Thymus (tissue), 11 donors: ENCODE results near the gene ARCN1. TPM values are rescaled to one million over a fixed set of nuclear protein-coding genes. Genes with fewer than 3 reads are reported as not detected.
A peak's percentile ranks its signal among the peaks of the same experiment; 100 is the strongest.

Experiments used
- DNase-seq, 9 donors: peaks; one replicate each; pipeline ENCODE4 v3.0.0-alpha.2; 2013; ENCODE audit warnings: low spot score in 9 of 9, low read depth in 6 of 9, missing footprints in 1 of 9
- H3K27ac ChIP-seq, 2 donors: one replicate each; pipeline ENCODE4 v1.5.1; 2013; ENCODE audit warnings: control low read depth in 1 of 2, low read depth in 1 of 2, low read length in 1 of 2, mild to moderate bottlenecking in 1 of 2, moderate library complexity in 1 of 2
- H3K27me3 ChIP-seq, 2 donors: one replicate each; pipeline ENCODE4 v1.5.1; 2013; ENCODE audit warnings: low read length in 1 of 2; ENCODE audit not compliant: control insufficient read depth in 2 of 2, insufficient read depth in 1 of 2
- H3K36me3 ChIP-seq, 2 donors: one replicate each; pipeline ENCODE4 v1.5.1; 2013; ENCODE audit warnings: low read length in 1 of 2, mild to moderate bottlenecking in 1 of 2, moderate library complexity in 1 of 2; ENCODE audit not compliant: control insufficient read depth in 2 of 2, insufficient read depth in 2 of 2
- H3K4me1 ChIP-seq, 2 donors: one replicate each; pipeline ENCODE4 v1.5.1; 2013; ENCODE audit warnings: low read length in 2 of 2; ENCODE audit not compliant: control insufficient read depth in 2 of 2, insufficient read depth in 2 of 2
- H3K4me3 ChIP-seq, 2 donors: one replicate each; pipeline ENCODE4 v1.5.1; 2013; ENCODE audit warnings: low read length in 2 of 2, control low read depth in 1 of 2, mild to moderate bottlenecking in 1 of 2
- H3K9me3 ChIP-seq, 2 donors: one replicate each; pipeline ENCODE4 v1.5.1; 2013; ENCODE audit warnings: low read length in 1 of 2, mild to moderate bottlenecking in 1 of 2; ENCODE audit not compliant: control insufficient read depth in 2 of 2, insufficient read depth in 1 of 2
- WGBS: extraction: QIAGEN DNeasy Blood & Tissue Kit; methylation state at CpG from one replicate; pipeline ENCODE4 v1.1.7; 2013; 5-methylcytosine and 5-hydroxymethylcytosine counted together
- polyA plus RNA-seq: library from polyadenylated mRNA; stranded (reverse); fragments of 200-250 nt; gene quantifications from one replicate; pipeline ENCODE4 v1.2.3, GENCODE V29; 2013
- total RNA-seq: library from RNA; stranded (reverse); fragments of 120-200 nt; gene quantifications from one replicate; pipeline ENCODE4 v1.2.4, GENCODE V29; 2013
- donor health status: healthy.

The ARCN1 gene
- total and polyA plus RNA-seq, 2 donors = 61.4 to 75.9 TPM

DNA sequence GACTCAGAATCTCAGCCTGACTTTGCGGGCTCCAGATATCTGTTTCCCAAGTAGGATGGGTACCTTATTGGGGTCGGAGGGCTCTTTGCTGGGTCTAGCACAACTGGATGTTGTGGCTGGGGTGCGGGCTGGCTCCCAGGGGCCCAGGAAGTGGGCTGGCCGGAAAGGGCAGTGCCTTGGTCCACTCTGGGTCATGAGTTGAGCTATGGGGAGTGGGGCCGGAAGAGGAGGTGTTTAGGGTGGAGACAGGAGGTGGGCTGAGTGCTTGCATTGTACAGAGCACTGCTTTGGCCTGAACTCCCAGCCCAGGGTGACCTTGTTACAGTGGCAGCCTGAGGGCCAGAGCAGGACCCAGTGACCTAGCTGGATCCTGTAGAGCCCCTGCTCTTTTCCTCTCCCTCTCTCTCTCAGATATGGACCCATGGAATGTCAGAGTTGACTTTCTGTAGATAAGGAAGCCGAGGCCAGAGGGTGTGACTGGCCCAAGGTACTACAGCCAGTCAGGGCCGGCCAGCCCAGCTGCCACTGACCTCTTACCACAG, 48.4 kb downstream of the ARCN1 start:
- Histone ChIP-seq H3K36me3 (no peaks in the 10 kb centered on the region), H3K4me1 (peaks cover 25 to 35% of the 10 kb centered on the region in 2 donors), H3K27ac (no peak overlapping the region), H3K4me3 (peak overlapping the region; percentile 20 to 44), H3K9me3 (no peaks in the 10 kb centered on the region), H3K27me3 (peaks cover 0 to 14% of the 10 kb centered on the region in 2 donors)
- WGBS = 81% methylated on average over 7 of the region's 7 CpGs
- DNase-seq = no peak

DNA sequence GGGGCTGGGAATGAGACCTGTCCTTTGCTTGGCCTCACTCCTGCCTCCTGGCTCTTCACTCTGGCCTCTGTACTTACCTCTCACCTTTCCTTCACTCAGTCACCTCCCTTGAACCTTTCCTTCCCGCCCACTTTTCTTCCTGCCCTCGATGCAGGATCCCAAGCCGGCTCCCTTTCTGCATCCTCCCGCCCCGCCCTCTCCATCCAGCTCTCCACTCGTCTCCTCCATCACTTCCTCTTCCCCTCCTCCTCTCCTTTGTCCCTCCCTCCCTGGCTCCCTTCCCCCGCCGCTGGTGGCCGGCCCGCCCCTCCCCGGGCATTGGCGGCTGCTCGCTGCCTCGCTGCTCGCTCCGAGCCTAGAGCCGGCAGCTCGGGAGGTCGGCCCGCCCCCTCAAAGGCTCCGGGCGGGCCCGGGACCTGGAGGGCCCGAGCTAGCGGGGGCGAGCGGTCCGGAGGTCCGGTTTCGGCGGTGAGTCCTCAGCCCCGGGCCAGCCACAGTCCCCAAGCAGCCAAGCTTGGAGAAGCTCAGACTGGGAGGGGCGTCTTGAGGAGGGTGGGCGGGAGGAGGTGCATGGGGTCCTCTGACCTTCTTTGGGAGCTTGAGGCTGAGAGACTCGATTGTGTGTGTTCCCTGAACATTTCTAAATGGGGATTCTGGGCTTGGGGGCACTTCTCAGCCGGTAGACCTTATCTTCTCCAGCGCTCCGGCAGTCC, 49.0 kb downstream of the ARCN1 start:
- Histone ChIP-seq H3K27ac (peak overlapping the region in 1 of 2 donors; percentile 3), H3K27me3 (peaks cover 0 to 14% of the 10 kb centered on the region in 2 donors), H3K36me3 (no peaks in the 10 kb centered on the region), H3K4me1 (peaks cover 25 to 39% of the 10 kb centered on the region in 2 donors), H3K4me3 (peak overlapping the region; percentile 20 to 44), H3K9me3 (no peaks in the 10 kb centered on the region)
- peak in 1 of 9 donors; percentile 54 for DNase-seq
- WGBS = 8% methylated on average over 38 of the region's 38 CpGs

DNA sequence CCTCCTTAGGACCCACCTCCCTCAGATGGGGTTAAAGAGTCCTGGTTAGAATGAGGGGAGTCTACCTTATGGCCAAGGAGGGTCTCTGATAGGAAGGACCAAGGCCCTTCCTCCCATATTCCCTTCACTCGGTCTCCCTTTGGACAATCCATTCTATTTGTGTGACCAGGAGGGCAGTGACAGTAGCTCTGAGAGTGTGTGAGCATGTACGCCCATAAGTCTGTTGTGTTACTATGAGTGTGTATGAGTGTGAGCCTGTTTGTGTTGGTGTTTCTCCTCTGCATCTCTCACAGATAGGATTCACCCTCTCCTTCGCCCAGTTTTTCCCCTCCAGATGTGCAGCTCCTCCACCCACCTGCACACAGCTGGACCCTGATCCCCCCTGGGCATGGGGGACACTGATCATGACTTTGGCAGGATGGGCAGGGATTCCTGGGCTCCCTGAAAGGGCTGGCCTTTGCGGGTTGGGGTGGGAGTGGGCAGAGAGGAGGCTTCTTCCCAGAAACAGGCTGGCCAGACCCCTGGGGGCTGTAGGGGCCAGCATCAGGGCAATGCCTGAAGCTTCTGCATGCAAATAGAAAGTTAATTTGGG, 49.7 kb downstream of the ARCN1 start:
- Histone ChIP-seq H3K4me1 (peaks cover 25 to 39% of the 10 kb centered on the region in 2 donors), H3K27me3 (peaks cover 0 to 14% of the 10 kb centered on the region in 2 donors), H3K9me3 (no peaks in the 10 kb centered on the region), H3K4me3 (peak overlapping the region in 1 of 2 donors; percentile 20), H3K27ac (peak overlapping the region in 1 of 2 donors; percentile 65), H3K36me3 (no peaks in the 10 kb centered on the region)
- WGBS = 90% methylated on average over 4 of the region's 4 CpGs
- DNase-seq = no peak

DNA sequence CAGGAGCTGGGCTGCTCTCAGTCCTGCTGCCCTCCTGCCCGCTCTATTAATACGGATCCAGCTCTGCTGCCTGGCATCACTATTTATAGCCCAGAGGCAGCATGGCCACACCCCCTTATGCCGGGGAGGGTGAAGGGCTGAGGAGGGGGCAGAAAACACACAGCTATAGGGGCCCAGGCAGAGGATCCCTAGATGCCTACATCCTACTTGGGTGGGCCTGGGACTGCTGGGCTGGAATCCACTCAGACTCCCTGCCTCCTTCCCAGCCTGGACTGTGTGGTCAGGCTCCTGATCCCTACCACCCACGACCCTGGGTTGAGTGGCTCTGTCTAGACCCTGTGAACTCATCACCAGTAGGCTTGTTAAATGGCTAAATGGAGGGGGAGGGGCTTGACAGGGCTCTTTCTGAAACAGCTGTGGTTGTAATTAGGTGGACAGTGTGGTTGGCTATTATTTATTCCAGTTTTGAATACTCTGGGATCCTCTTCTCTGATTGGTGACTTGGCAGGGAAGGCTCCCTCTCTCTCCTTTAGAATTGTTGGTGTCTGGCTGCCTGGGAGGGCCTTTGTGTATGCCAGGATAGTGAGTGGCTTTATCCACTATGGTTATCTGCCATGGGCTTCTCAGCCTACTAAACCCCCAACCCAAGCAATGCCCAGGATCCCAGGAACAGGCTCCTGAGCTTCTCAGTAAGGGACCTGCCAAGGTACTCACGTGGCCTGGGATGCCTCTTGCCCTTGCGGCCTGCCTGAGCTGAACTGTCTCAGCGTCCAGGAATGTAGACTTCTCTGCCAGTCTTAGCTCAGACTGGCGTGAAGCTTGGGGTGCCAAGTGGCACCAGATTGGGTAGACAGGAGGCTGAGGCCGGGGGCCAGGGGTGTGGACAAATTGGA, 50.4 kb downstream of the ARCN1 start:
- Histone ChIP-seq H3K4me1 (peaks cover 25 to 39% of the 10 kb centered on the region in 2 donors), H3K4me3 (no peak overlapping the region), H3K27me3 (peaks cover 0 to 14% of the 10 kb centered on the region in 2 donors), H3K27ac (peak overlapping the region; percentile 2 to 65), H3K9me3 (no peaks in the 10 kb centered on the region), H3K36me3 (no peaks in the 10 kb centered on the region)
- no peak for DNase-seq
- WGBS = 65% methylated on average over 9 of the region's 9 CpGs

DNA sequence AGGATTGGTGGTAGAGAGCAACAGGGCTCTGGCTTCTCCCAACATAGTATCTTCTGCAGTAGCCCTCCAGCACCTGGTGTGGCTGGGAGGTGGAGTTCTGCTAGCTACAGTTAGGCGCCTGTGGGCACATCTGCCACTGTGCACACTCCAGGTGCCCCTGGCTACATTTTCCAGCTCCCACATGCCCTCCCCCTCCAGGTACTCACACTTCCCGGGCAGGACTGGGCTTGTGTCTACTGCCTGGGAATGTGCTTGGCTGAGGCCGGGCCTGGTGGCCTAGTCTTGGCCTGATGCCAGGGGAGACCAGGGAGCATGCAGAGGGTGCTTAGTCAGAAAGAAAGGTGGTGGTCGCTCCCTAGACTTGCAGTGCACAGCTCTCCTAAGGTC, 51.1 kb downstream of the ARCN1 start:
- 45% methylated on average over 4 of the region's 4 CpGs for WGBS
- peak in 1 of 9 donors; percentile 57 for DNase-seq
- Histone ChIP-seq H3K27me3 (peaks cover 0 to 14% of the 10 kb centered on the region in 2 donors), H3K4me3 (no peak overlapping the region), H3K27ac (peak overlapping the region in 1 of 2 donors; percentile 65), H3K9me3 (no peaks in the 10 kb centered on the region), H3K36me3 (no peaks in the 10 kb centered on the region), H3K4me1 (peaks cover 25 to 39% of the 10 kb centered on the region in 2 donors)

DNA sequence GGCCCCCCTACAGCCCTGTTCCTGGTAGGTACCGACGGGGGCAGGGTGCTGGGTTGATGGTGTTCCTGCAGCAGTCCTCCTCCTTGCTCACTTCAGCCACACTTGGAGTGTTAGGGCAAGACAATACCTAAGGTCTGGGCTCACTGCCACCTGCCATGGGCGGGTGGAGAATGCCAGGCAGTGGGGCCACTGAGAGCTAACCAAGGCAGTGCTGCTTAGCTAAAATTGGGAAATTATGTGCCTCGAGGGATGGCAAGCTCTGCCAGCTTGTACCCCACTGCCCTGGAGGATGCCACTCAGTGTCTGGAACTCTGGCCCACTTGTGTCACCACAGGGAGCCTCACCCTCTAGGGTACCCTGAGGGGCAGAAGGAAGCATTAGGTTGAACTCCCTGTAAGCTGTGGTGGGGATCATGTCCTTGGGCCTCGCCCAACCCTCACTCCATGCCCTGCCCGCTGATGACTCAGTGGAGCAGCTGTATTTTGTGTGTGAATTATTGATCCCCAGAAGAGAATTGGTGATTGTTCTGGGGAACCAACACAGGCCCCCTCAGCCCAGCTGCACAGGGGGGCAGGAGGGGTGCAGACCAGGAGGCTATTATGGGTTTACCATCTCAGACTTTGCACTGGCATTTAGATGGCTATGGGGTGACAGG, 53.0 kb downstream of the ARCN1 start:
- Histone ChIP-seq H3K27me3 (peaks cover 0 to 14% of the 10 kb centered on the region in 2 donors), H3K27ac (no peak overlapping the region), H3K4me1 (peaks cover 25 to 39% of the 10 kb centered on the region in 2 donors), H3K9me3 (no peaks in the 10 kb centered on the region), H3K36me3 (no peaks in the 10 kb centered on the region), H3K4me3 (no peak overlapping the region)
- WGBS = 97% methylated on average over 6 of the region's 6 CpGs
- no peak for DNase-seq

DNA sequence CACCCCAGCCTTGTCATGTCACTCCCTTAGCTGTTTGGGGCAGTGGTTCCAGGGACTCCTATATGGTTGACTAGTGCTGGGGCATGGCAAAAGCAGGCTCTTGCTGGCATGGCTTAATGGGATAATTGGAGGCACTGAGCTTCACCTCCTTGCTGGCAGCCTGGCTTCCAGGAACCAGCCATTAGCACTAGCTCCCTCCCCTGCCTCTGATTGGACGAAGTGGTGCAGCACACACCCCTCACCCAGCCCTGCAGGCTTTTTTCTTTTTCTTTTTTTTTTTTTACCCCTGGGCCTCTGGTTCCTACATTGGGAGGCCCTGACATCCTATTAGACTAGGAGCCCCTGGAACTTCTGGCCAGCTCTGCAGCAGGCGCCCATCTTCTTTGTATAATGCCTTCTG, 53.8 kb downstream of the ARCN1 start:
- Histone ChIP-seq H3K27me3 (peaks cover 0 to 8% of the 10 kb centered on the region in 2 donors), H3K36me3 (no peaks in the 10 kb centered on the region), H3K27ac (no peak overlapping the region), H3K9me3 (no peaks in the 10 kb centered on the region), H3K4me3 (no peak overlapping the region), H3K4me1 (peaks cover 20 to 32% of the 10 kb centered on the region in 2 donors)
- WGBS = 95% methylated on average over 2 of the region's 2 CpGs
- DNase-seq = peak in 1 of 9 donors; percentile 43

DNA sequence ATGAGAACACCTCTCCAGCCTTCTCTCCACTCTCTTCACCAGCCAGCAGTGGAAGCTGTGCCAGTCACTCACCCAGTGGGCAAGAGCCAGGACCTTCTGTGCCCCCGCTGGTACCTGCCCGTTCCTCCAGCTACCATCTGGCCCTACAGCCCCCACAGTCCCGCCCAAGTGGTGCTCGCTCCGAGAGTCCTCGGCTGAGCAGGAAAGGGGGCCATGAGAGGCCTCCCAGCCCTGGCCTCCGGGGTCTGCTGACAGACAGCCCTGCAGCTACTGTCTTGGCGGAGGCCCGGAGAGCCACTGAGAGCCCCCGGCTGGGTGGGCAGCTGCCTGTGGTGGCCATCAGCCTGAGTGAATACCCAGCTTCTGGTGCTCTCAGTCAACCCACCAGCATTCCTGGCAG, 55.4 kb downstream of the ARCN1 start:
- Histone ChIP-seq H3K36me3 (no peaks in the 10 kb centered on the region), H3K27me3 (no peaks in the 10 kb centered on the region), H3K4me1 (peaks cover 10 to 17% of the 10 kb centered on the region in 2 donors), H3K27ac (no peak overlapping the region), H3K9me3 (no peaks in the 10 kb centered on the region), H3K4me3 (no peak overlapping the region)
- 98% methylated on average over 10 of the region's 10 CpGs for WGBS
- no peak for DNase-seq
